GM21528 (cell line): ENCODE data around the gene BAG5.

Source experiments
- ATAC-seq: cut with Tn5 transposase; IDR thresholded peaks from one replicate; pipeline ENCODE4 v1.9.1; 2021; ENCODE audit warnings: mild to moderate bottlenecking, moderate library complexity; ENCODE audit not compliant: unreplicated experiment, low FRiP score

Gene BAG5

GRCh38 chr14:103547455-103547940 lies 15.0 kb downstream of the BAG5 start:
- no peak for ATAC-seq

GRCh38 chr14:103546652-103547454 lies 15.6 kb downstream of the BAG5 start:
- ATAC-seq: no peak

- no peak for ATAC-seq
These were observed 16.4 kb downstream of the BAG5 start for GRCh38 chr14:103545915-103546651.

GRCh38 chr14:103545219-103545914 lies 17.1 kb downstream of the BAG5 start:
- ATAC-seq: no peak

- no peak for ATAC-seq
These were observed 17.9 kb downstream of the BAG5 start for GRCh38 chr14:103544388-103545218.

- ATAC-seq: no peak
These were observed 18.6 kb downstream of the BAG5 start for GRCh38 chr14:103543721-103544387.

- no peak for ATAC-seq
These were observed 19.3 kb downstream of the BAG5 start for GRCh38 chr14:103543140-103543539.

GRCh38 chr14:103542605-103543088 lies 19.8 kb downstream of the BAG5 start:
- ATAC-seq: no peak

GRCh38 chr14:103541709-103542604 lies 20.5 kb downstream of the BAG5 start:
- ATAC-seq: no peak

- ATAC-seq: no peak
These were observed 21.4 kb downstream of the BAG5 start for GRCh38 chr14:103540821-103541708.

GRCh38 chr14:103539056-103539825 lies 23.2 kb downstream of the BAG5 start:
- ATAC-seq: no peak

- no peak for ATAC-seq
These were observed 24.0 kb downstream of the BAG5 start for GRCh38 chr14:103538291-103539055.

GRCh38 chr14:103537175-103537990 lies 25.1 kb downstream of the BAG5 start:
- no peak for ATAC-seq

GRCh38 chr14:103536693-103537092 lies 25.8 kb downstream of the BAG5 start:
- no peak for ATAC-seq

- ATAC-seq: no peak
These were observed 26.4 kb downstream of the BAG5 start for GRCh38 chr14:103535891-103536565.
